Omental fat pad (tissue), 4 donors: ENCODE data around the gene TMEM178A. TPM values are rescaled to one million over a fixed set of nuclear protein-coding genes. Genes with fewer than 3 reads are reported as not detected.
"Not testable (repeated sequence)": the region's sequence is repeated elsewhere in the genome, so short reads cannot be mapped to it uniquely, and the experiment has no call there.

Source experiments
- ATAC-seq: fragments of 150-250 bp; one replicate; pipeline ENCODE4 v1.9.1; 2016; ENCODE audit warnings: mild to moderate bottlenecking, moderate library complexity; ENCODE audit not compliant: low FRiP score
- DNase-seq: peaks from one replicate; pipeline ENCODE4 v3.0.0-alpha.2; 2019; ENCODE audit warnings: low spot score
- total RNA-seq, 4 donors: library from RNA; depleted of rRNA; stranded (reverse); fragments of >200 nt; gene quantifications; one replicate each; pipeline ENCODE4 v1.1.0, GENCODE V29; 2016
- TF ChIP-seq, protein P1 (sequence below), 3 donors: fragments of 450-650 bp; IDR thresholded peaks; one replicate each; pipeline ENCODE4 v1.5.1; 2016 to 2017; ENCODE audit warnings: antibody characterized with exemption in 3 of 3, mild to moderate bottlenecking in 3 of 3, moderate library complexity in 2 of 3

The TMEM178A gene
- total RNA-seq, 4 donors from 2014 or later: 1.6 to 2.0 (median 1.8) TPM

- DNase-seq (no peak), ATAC-seq (no peak)
- TF ChIP-seq, protein P1, sequence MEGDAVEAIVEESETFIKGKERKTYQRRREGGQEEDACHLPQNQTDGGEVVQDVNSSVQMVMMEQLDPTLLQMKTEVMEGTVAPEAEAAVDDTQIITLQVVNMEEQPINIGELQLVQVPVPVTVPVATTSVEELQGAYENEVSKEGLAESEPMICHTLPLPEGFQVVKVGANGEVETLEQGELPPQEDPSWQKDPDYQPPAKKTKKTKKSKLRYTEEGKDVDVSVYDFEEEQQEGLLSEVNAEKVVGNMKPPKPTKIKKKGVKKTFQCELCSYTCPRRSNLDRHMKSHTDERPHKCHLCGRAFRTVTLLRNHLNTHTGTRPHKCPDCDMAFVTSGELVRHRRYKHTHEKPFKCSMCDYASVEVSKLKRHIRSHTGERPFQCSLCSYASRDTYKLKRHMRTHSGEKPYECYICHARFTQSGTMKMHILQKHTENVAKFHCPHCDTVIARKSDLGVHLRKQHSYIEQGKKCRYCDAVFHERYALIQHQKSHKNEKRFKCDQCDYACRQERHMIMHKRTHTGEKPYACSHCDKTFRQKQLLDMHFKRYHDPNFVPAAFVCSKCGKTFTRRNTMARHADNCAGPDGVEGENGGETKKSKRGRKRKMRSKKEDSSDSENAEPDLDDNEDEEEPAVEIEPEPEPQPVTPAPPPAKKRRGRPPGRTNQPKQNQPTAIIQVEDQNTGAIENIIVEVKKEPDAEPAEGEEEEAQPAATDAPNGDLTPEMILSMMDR (IDR thresholded peaks at IDR 0.05): no peak
Measured at GRCh38 chr2:39625193-39625926, 40.4 kb upstream of the TMEM178A start.

DNA sequence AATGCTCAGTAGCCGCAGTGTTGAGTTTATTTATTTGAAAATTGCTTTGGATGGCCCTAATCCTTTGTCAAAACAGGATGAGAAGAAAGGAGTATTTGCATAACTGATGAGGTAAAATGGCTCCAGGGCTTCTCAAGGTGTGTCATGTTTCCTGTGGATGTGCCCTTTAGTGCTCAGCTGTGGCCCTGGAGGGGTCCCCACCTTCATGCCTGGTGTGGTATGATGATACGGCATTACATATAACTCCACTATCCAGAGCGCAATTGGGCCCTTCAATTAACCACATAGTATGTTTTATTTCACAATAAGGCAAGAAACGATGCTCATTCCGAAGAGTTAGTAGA lies 39.8 kb upstream of the TMEM178A start:
- DNase-seq (no peak), ATAC-seq (no peak)
- TF ChIP-seq, protein P1 (IDR thresholded peaks at IDR 0.05): no peak

GRCh38 chr2:39628346-39628745 lies 37.4 kb upstream of the TMEM178A start:
- not testable (repeated sequence) for ATAC-seq, DNase-seq

DNA sequence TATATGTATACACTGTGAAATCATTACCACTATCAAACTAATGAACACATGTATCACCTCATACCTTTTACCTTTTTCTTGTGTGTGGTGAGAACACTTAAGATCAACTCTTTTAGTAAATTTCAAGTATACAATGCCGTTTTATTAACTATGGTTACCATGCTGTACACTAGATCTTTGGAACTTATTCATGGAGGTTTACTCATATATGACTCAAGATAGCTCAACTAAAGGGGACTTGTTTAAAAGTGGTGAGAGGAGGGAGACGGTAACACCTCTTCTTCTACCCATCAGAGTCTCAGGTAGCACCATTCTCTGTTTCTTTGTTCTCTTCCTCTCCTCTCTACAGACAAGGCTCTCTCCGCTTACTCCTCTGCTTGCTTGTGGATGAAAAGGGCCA lies 36.1 kb upstream of the TMEM178A start:
- DNase-seq (no peak), ATAC-seq (no peak)
- TF ChIP-seq, protein P1 (IDR thresholded peaks at IDR 0.05): no peak

- ATAC-seq (no peak), DNase-seq (no peak)
- TF ChIP-seq, protein P1 (IDR thresholded peaks at IDR 0.05): no peak
Measured at GRCh38 chr2:39631256-39631655, 34.5 kb upstream of the TMEM178A start.

DNA sequence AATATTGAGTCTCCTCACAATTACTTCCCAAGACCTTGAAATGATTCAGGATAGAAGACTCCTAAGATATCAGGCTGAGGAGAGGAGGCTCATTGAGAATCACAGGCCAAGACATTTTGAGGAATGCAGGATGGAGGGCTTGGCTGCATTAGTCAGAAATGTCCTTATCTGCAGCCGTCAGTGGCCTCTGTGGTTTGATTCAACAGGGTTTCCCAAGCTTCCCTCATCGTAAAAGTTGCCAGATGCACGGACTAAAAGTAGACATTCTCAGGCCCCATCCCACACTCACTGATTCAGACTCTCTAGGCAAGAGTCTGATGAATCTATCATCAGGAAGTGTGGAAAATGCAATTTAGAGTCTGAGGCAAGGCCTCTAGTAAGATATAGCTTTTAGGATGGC lies 34.0 kb upstream of the TMEM178A start:
- ATAC-seq (peak; percentile 97), DNase-seq (peak; percentile 26)
- TF ChIP-seq, protein P1 (IDR thresholded peaks at IDR 0.05): no peak

- TF ChIP-seq, protein P1 (IDR thresholded peaks at IDR 0.05): no peak
- DNase-seq: no peak
- no peak for ATAC-seq
Measured at GRCh38 chr2:39632876-39633275, 32.8 kb upstream of the TMEM178A start.
